Measurements from ENCODE around the gene SESTD1.

The SESTD1 gene

GRCh38 chr2:179264368-179265081 lies at the start of gene SESTD1:
SESTD1 (minus strand) TSS chr2:179264832; CDS start chr2:179191841, 72,991 bp downstream.
- FAIRE-seq: no peak
- TF ChIP-seq POLR2A (IDR thresholded peaks at IDR 0.05; ENCODE audit: low read depth, low read length): peak; percentile 36; the same call in 1 of the 2 replicates
- peak; percentile 36 for DNase-seq (ENCODE audit: insufficient read length, low spot score)

- DNase-seq (ENCODE audit: insufficient read length, low spot score) (no peak), FAIRE-seq (no peak)
- no peak for TF ChIP-seq POLR2A (IDR thresholded peaks at IDR 0.05; ENCODE audit: low read depth, low read length)
Measured at GRCh38 chr2:179313057-179313456, 48.4 kb upstream of the SESTD1 start.

GRCh38 chr2:179311101-179311500 lies 46.5 kb upstream of the SESTD1 start:
- FAIRE-seq: no peak
- DNase-seq (ENCODE audit: insufficient read length, low spot score): no peak
- no peak for TF ChIP-seq POLR2A (IDR thresholded peaks at IDR 0.05; ENCODE audit: low read depth, low read length)

GRCh38 chr2:179307616-179308371 lies 43.2 kb upstream of the SESTD1 start:
- DNase-seq (ENCODE audit: insufficient read length, low spot score): no peak
- FAIRE-seq: no peak
- no peak for TF ChIP-seq POLR2A (IDR thresholded peaks at IDR 0.05; ENCODE audit: low read depth, low read length)

- no peak for DNase-seq (ENCODE audit: insufficient read length, low spot score)
- no peak for FAIRE-seq
Measured at GRCh38 chr2:179305125-179305524, 40.5 kb upstream of the SESTD1 start.

GRCh38 chr2:179304424-179304823 lies 39.8 kb upstream of the SESTD1 start:
- FAIRE-seq: no peak
- TF ChIP-seq POLR2A (IDR thresholded peaks at IDR 0.05; ENCODE audit: low read depth, low read length): no peak
- DNase-seq (ENCODE audit: insufficient read length, low spot score): no peak

More at GRCh38 chr2:179305125-179305524, 40.5 kb upstream of the SESTD1 start:
- no peak for TF ChIP-seq POLR2A (IDR thresholded peaks at IDR 0.05; ENCODE audit: low read depth, low read length)

GRCh38 chr2:179302764-179303571 lies 38.3 kb upstream of the SESTD1 start:
- DNase-seq (ENCODE audit: insufficient read length, low spot score) (no peak), FAIRE-seq (no peak)
- TF ChIP-seq POLR2A (IDR thresholded peaks at IDR 0.05; ENCODE audit: low read depth, low read length): no peak

GRCh38 chr2:179302149-179302548 lies 37.5 kb upstream of the SESTD1 start:
- DNase-seq (ENCODE audit: insufficient read length, low spot score): no peak
- no peak for FAIRE-seq

GRCh38 chr2:179298666-179299065 lies 34.0 kb upstream of the SESTD1 start:
- FAIRE-seq: no peak
- TF ChIP-seq POLR2A (IDR thresholded peaks at IDR 0.05; ENCODE audit: low read depth, low read length): no peak
- no peak for DNase-seq (ENCODE audit: insufficient read length, low spot score)

More at GRCh38 chr2:179302149-179302548, 37.5 kb upstream of the SESTD1 start:
- no peak for TF ChIP-seq POLR2A (IDR thresholded peaks at IDR 0.05; ENCODE audit: low read depth, low read length)

GRCh38 chr2:179297927-179298326 lies 33.3 kb upstream of the SESTD1 start:
- DNase-seq (ENCODE audit: insufficient read length, low spot score) (no peak), FAIRE-seq (no peak)
- no peak for TF ChIP-seq POLR2A (IDR thresholded peaks at IDR 0.05; ENCODE audit: low read depth, low read length)

- DNase-seq (ENCODE audit: insufficient read length, low spot score): no peak
- no peak for FAIRE-seq
- TF ChIP-seq POLR2A (IDR thresholded peaks at IDR 0.05; ENCODE audit: low read depth, low read length): no peak
Measured at GRCh38 chr2:179290329-179290728, 25.7 kb upstream of the SESTD1 start.

- FAIRE-seq (no peak), DNase-seq (ENCODE audit: insufficient read length, low spot score) (no peak)
- TF ChIP-seq POLR2A (IDR thresholded peaks at IDR 0.05; ENCODE audit: low read depth, low read length): no peak
Measured at GRCh38 chr2:179285060-179285459, 20.4 kb upstream of the SESTD1 start.

- FAIRE-seq: no peak
- no peak for TF ChIP-seq POLR2A (IDR thresholded peaks at IDR 0.05; ENCODE audit: low read depth, low read length)
- DNase-seq (ENCODE audit: insufficient read length, low spot score): no peak
Measured at GRCh38 chr2:179277429-179278196, 13.0 kb upstream of the SESTD1 start.

All from H54 (cell line).